Duodenal mucosa (tissue), 2 donors: Measurements from ENCODE around the gene PRDM8.

Experiments
- H3K27ac ChIP-seq: one replicate; pipeline ENCODE4 v1.7.0; 2013; ENCODE audit warnings: low read depth, low read length
- H3K27me3 ChIP-seq, 2 donors: one replicate each; pipeline ENCODE4 v1.7.0; 2013; ENCODE audit warnings: low read length in 2 of 2, control low read depth in 1 of 2; ENCODE audit not compliant: insufficient read depth in 2 of 2, control insufficient read depth in 1 of 2
- H3K36me3 ChIP-seq, 2 donors: one replicate each; pipeline ENCODE4 v1.7.0; 2013; ENCODE audit warnings: low read length in 2 of 2, control low read depth in 1 of 2; ENCODE audit not compliant: insufficient read depth in 2 of 2, control insufficient read depth in 1 of 2
- H3K4me1 ChIP-seq, 2 donors: one replicate each; pipeline ENCODE4 v1.7.0; 2013; ENCODE audit warnings: low read length in 2 of 2, control low read depth in 1 of 2; ENCODE audit not compliant: insufficient read depth in 2 of 2, control insufficient read depth in 1 of 2
- H3K4me3 ChIP-seq, 2 donors: one replicate each; pipeline ENCODE4 v1.7.0; 2013; ENCODE audit warnings: low read length in 2 of 2, low read depth in 1 of 2
- H3K9ac ChIP-seq, 2 donors: one replicate each; pipeline ENCODE4 v1.7.0; 2013; ENCODE audit warnings: low read length in 2 of 2, low read depth in 1 of 2
- H3K9me3 ChIP-seq, 2 donors: one replicate each; pipeline ENCODE4 v1.7.0; 2013; ENCODE audit warnings: low read length in 2 of 2, control low read depth in 1 of 2; ENCODE audit not compliant: control insufficient read depth in 1 of 2

Gene PRDM8

DNA sequence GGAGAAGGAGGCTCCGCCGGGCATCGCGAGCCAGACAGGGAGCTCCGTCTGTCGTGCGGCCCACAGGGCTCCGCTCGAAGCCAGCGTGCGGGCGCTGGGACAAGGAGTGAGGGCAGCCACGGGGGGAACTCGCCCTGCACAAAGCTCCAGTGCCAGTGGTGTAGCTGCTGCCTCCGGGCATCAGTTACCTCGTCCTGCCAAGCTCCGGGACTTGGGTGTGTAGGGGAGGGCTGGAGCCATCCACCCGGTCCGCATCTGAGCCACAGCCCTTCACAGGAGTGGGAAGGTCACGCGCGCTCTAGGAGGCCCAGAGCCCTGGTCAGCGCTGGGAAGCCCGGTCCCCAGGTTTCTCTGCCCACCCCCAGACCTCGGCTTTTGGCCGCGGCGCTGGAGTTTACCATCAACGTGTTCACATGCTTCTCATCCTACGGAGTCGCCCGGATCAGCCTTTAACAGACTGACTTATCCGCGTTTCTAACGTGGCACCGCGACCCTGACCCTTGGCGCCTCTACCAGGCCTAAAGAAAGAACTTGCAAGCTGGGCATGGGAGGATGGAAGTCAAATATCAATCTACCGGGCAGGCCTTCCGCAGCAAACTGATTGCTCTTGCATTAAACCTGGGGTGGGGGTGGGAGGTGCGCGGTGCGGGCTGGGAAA is 8.4 kb upstream of the PRDM8 start:
- peaks cover 52 to 68% of the 10 kb centered on the region in 2 donors for H3K27me3 ChIP-seq
- no peak overlapping the region for H3K9ac ChIP-seq

DNA sequence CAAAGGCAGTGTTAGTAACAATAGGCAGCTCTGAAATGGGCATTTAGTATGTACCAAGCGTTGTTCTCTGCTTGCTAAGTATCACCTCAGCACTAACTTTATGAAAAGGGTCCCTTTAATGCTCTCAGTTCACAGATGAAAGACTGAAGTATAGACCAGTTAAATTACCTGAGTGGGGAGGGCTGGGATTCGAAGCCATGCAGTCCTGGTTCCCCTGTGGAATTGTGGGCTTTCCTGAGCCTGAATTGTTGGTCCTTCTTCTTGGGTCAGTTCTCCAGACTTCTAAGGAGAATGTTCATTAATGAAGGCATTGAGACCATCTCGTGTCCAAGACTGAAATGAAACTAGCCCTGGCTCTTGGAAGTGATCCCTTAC is 7.7 kb upstream of the PRDM8 start:
- Histone ChIP-seq H3K27me3 (peaks cover 52 to 65% of the 10 kb centered on the region in 2 donors), H3K9ac (no peak overlapping the region), H3K4me3 (no peak overlapping the region), H3K9me3 (no peaks in the 10 kb centered on the region), H3K4me1 (peaks cover 9 to 15% of the 10 kb centered on the region in 2 donors), H3K27ac (no peak overlapping the region), H3K36me3 (no peaks in the 10 kb centered on the region)

More for the DNA sequence above, 8.4 kb upstream of the PRDM8 start:
- Histone ChIP-seq H3K27ac (no peak overlapping the region), H3K36me3 (no peaks in the 10 kb centered on the region), H3K4me3 (no peak overlapping the region), H3K9me3 (no peaks in the 10 kb centered on the region), H3K4me1 (peaks cover 12 to 19% of the 10 kb centered on the region in 2 donors)

DNA sequence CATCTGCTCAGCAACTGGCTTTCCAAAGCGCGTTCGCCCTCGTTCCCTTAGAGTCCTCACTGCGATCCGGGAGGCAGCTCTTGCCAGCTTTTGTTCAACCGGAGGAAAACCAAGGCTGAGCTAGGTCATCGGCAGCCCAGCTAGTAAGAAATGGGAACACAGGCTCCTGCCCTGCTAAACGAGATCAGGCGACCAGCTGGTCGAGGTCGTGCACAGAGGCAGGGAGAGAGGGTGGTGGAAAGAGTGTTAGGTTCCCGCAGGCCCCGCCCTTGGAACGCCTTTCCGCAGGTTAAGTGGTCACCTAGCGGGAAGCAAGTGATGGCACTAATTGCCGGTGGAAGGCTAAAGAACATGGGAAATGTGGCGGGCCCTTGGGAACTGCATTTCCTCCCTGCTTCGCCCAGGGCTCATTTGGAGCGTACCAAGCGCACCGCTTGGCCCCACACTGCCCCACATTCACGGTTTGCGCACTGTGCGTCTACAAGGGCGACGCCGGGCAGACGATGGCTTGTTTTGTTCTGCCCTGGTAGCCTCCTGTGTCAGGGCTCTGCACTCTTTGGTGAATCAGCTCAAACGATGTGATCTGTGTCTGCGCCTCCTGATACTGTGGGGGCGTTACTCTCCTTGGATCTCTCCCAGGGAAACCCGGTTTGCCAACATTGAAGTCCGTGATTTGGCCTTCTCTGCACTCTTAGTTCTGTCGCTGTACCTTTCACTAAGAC is 7.2 kb upstream of the PRDM8 start:
- Histone ChIP-seq H3K9me3 (no peaks in the 10 kb centered on the region), H3K36me3 (no peaks in the 10 kb centered on the region), H3K4me1 (peaks cover 5 to 9% of the 10 kb centered on the region in 2 donors), H3K27ac (no peak overlapping the region), H3K27me3 (peaks cover 49 to 61% of the 10 kb centered on the region in 2 donors), H3K4me3 (no peak overlapping the region), H3K9ac (no peak overlapping the region)

GRCh38 chr4:80192252-80192866 is 4.9 kb upstream of the PRDM8 start:
- H3K27me3 ChIP-seq, result peaks cover 44 to 57% of the 10 kb centered on the region in 2 donors
- H3K27ac ChIP-seq, result no peak overlapping the region
- H3K4me1 ChIP-seq, result no peaks in the 10 kb centered on the region
- no peak overlapping the region for H3K9ac ChIP-seq
- no peaks in the 10 kb centered on the region for H3K9me3 ChIP-seq
- H3K36me3 ChIP-seq, result no peaks in the 10 kb centered on the region
- H3K4me3 ChIP-seq, result no peak overlapping the region

DNA sequence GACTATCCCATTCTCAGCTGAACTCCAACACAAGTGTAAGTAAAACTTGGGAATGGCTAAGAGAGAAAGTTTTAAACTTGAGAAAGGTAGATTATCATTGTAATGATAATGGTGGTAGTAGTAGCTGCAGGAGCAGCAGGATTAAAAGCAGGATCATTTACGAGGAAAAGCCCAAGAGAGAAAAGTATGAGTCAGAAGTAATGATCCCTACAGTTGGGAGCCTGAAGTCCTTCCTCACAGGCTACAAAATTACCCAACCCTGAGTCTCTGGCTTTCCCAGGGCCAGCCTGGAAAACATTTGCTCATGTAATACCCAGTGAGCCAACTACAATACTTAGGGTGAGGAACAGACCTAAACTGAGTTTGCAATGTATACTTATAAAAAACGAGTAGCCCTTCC is 4.4 kb upstream of the PRDM8 start:
- Histone ChIP-seq H3K9ac (no peak overlapping the region), H3K4me3 (no peak overlapping the region), H3K27me3 (peaks cover 44 to 60% of the 10 kb centered on the region in 2 donors), H3K4me1 (no peaks in the 10 kb centered on the region), H3K9me3 (no peaks in the 10 kb centered on the region), H3K36me3 (no peaks in the 10 kb centered on the region), H3K27ac (no peak overlapping the region)

- Histone ChIP-seq H3K4me1 (no peaks in the 10 kb centered on the region), H3K4me3 (no peak overlapping the region), H3K9ac (no peak overlapping the region), H3K27me3 (peaks cover 40 to 53% of the 10 kb centered on the region in 2 donors), H3K9me3 (no peaks in the 10 kb centered on the region), H3K36me3 (no peaks in the 10 kb centered on the region), H3K27ac (no peak overlapping the region)
These were observed 1.7 kb upstream of the PRDM8 start for GRCh38 chr4:80195441-80196140.

DNA sequence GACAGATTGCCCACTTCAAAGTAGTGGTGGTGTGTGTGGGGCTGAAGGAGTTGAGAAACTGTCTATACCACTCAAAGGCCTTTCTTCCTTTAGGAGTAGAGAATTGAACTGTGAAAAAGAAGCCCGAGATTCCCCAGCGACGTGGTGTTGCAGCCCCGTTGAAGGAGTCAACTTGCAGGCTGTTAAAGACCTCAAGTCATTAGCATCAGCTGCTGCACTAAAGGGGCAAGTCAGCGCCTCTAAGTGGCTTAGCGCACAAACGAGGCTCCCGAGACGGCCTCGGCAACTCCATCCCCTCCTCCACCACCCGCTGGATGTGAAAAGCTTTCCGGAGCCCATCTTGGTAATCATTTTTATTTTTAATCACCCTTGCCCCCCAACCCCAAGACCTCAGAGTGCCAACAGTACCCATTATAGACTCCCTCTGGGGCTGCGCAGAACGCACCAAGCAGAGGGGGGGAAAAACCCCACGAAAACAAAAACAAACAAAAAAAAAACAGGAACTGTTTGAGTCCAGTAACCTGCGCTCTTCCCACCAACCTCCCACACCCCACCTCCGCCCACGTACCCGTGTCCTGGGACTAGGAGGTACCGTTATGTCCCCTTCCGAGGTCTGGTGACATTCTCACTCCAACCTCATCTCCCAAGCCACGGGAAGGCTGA is 913 bp upstream of the PRDM8 start:
- Histone ChIP-seq H3K4me3 (no peak overlapping the region), H3K27me3 (peaks cover 44 to 60% of the 10 kb centered on the region in 2 donors), H3K9ac (no peak overlapping the region)

GRCh38 chr4:80197601-80198440 is 518 bp downstream of the PRDM8 start:
- peaks cover 48 to 64% of the 10 kb centered on the region in 2 donors for H3K27me3 ChIP-seq
- no peak overlapping the region for H3K27ac ChIP-seq
- peaks cover 3 to 8% of the 10 kb centered on the region in 2 donors for H3K4me1 ChIP-seq
- H3K9me3 ChIP-seq, result no peaks in the 10 kb centered on the region
- no peak overlapping the region for H3K4me3 ChIP-seq
- no peak overlapping the region for H3K9ac ChIP-seq
- H3K36me3 ChIP-seq, result no peaks in the 10 kb centered on the region

More for the DNA sequence above, 913 bp upstream of the PRDM8 start:
- H3K36me3 ChIP-seq, result no peaks in the 10 kb centered on the region
- H3K27ac ChIP-seq, result no peak overlapping the region
- H3K4me1 ChIP-seq, result peaks cover 0 to 1% of the 10 kb centered on the region in 2 donors
- H3K9me3 ChIP-seq, result no peaks in the 10 kb centered on the region

DNA sequence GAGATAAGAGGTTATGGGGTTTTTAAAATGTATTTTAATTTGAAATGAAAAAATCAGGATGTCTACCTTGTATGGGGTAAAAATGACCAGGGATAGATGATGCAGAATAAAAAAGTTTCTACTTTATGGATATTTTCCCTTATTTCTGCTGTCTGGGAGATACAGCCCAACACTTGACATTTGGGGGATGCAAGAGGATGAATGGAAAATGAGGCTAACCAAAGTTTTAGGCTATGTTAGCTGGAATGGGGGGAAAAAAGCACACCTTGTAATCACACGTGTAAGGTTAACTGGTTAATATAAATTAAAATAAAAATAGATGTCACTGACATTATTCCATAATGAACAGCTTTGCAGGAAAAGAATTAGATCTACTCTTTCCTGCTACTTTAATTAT is 1.1 kb downstream of the PRDM8 start:
- no peak overlapping the region for H3K4me3 ChIP-seq
- H3K36me3 ChIP-seq, result no peaks in the 10 kb centered on the region
- no peak overlapping the region for H3K9ac ChIP-seq
- peaks cover 51 to 63% of the 10 kb centered on the region in 2 donors for H3K27me3 ChIP-seq
- H3K4me1 ChIP-seq, result peaks cover 3 to 8% of the 10 kb centered on the region in 2 donors
- no peak overlapping the region for H3K27ac ChIP-seq
- H3K9me3 ChIP-seq, result no peaks in the 10 kb centered on the region
